Activated B cell treated with CpG ODN at 0.5 μM for 24 hours (primary cell): Measurements from ENCODE around the gene JPH3. TPM values are rescaled to one million over a fixed set of nuclear protein-coding genes. Genes with fewer than 3 reads are reported as not detected.

ENCODE experiments used
- ATAC-seq: fragments of 200-7000 bp; cut with Tn5 transposase; one replicate; pipeline ENCODE4 v1.10.0; 2021; ENCODE audit warnings: low read depth, mild to moderate bottlenecking, moderate library complexity
- CTCF ChIA-PET: fragments of 350-600 bp; sonication (Branson Sonifier 250); formaldehyde crosslinking; loops from one replicate; lab custom pipeline; 2021; ENCODE audit warnings: antibody characterized with exemption; lab: Charles Lee
- POLR2A ChIA-PET: fragments of 350-600 bp; sonication (Branson Sonifier 250); formaldehyde crosslinking; loops from one replicate; lab custom pipeline; 2021; ENCODE audit warnings: antibody characterized with exemption; lab: Charles Lee
- DNase-seq: peaks from one replicate; pipeline ENCODE4 v3.0.0; 2022
- H3K27ac Mint-ChIP-seq: one replicate; pipeline ENCODE4 v1.8.0; 2020; ENCODE audit warnings: mixed read lengths
- H3K27me3 Mint-ChIP-seq: one replicate; pipeline ENCODE4 v1.8.0; 2021; ENCODE audit warnings: mixed read lengths
- H3K36me3 Mint-ChIP-seq: one replicate; pipeline ENCODE4 v1.8.0; 2021; ENCODE audit warnings: low read depth, mixed read lengths
- H3K4me1 Mint-ChIP-seq: one replicate; pipeline ENCODE4 v1.8.0; 2021; ENCODE audit warnings: mixed read lengths
- H3K4me3 Mint-ChIP-seq: one replicate; pipeline ENCODE4 v1.8.0; 2020; ENCODE audit warnings: mild to moderate bottlenecking, mixed read lengths
- H3K9me3 Mint-ChIP-seq: one replicate; pipeline ENCODE4 v1.8.0; 2020; ENCODE audit warnings: mixed read lengths
- intact Hi-C: fragments of 100-400 bp; cut with micrococcal nuclease; formaldehyde crosslinking; loops from one replicate; pipeline ENCODE4 v1.15.1; 2024
- total RNA-seq: library from RNA; stranded (reverse); gene quantifications from 2 replicates; pipeline ENCODE4 v1.2.3, GENCODE V29; 2022
- TF ChIP-seq, protein P1 (sequence below): fragments of 200-600 bp; IDR thresholded peaks from one replicate; pipeline ENCODE4 v1.8.0; 2022; ENCODE audit warnings: antibody characterized with exemption, mild to moderate bottlenecking

Gene JPH3
- total RNA-seq, 1 donor from 2014 or later, result not detected

DNA sequence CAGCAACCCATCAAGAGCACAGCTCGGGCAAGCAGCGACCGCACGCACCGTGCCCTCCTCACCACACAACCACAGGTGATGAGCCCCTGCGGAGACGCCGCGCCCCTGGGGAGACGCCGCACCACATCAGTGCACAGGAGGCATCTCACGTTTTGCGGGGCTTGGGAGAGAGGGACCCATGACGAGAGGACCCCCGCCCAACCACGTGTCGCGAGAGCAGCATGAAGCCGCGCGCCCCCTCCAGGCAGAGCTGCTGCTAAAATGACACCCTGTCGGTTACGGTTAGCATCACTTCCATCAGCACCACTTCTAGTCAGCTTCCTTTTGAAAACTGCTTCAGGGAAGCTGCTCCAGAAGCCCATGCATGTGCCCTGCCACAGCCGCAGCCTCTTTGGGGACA lies 118.1 kb downstream of the JPH3 start:
- H3K4me1 Mint-ChIP-seq, result peaks cover 30% of the 10 kb centered on the region
- H3K27me3 Mint-ChIP-seq, result no peaks in the 10 kb centered on the region
- no peak overlapping the region for H3K4me3 Mint-ChIP-seq
- ATAC-seq (no peak), DNase-seq (no peak)
- POLR2A ChIA-PET, result no interaction called here
- no peak overlapping the region for H3K27ac Mint-ChIP-seq
- peaks cover 68% of the 10 kb centered on the region for H3K36me3 Mint-ChIP-seq
- TF ChIP-seq, protein P1, sequence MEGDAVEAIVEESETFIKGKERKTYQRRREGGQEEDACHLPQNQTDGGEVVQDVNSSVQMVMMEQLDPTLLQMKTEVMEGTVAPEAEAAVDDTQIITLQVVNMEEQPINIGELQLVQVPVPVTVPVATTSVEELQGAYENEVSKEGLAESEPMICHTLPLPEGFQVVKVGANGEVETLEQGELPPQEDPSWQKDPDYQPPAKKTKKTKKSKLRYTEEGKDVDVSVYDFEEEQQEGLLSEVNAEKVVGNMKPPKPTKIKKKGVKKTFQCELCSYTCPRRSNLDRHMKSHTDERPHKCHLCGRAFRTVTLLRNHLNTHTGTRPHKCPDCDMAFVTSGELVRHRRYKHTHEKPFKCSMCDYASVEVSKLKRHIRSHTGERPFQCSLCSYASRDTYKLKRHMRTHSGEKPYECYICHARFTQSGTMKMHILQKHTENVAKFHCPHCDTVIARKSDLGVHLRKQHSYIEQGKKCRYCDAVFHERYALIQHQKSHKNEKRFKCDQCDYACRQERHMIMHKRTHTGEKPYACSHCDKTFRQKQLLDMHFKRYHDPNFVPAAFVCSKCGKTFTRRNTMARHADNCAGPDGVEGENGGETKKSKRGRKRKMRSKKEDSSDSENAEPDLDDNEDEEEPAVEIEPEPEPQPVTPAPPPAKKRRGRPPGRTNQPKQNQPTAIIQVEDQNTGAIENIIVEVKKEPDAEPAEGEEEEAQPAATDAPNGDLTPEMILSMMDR, result no peak
- intact Hi-C loops, result no loop called here
- CTCF ChIA-PET, result no interaction called here
- H3K9me3 Mint-ChIP-seq, result no peaks in the 10 kb centered on the region

DNA sequence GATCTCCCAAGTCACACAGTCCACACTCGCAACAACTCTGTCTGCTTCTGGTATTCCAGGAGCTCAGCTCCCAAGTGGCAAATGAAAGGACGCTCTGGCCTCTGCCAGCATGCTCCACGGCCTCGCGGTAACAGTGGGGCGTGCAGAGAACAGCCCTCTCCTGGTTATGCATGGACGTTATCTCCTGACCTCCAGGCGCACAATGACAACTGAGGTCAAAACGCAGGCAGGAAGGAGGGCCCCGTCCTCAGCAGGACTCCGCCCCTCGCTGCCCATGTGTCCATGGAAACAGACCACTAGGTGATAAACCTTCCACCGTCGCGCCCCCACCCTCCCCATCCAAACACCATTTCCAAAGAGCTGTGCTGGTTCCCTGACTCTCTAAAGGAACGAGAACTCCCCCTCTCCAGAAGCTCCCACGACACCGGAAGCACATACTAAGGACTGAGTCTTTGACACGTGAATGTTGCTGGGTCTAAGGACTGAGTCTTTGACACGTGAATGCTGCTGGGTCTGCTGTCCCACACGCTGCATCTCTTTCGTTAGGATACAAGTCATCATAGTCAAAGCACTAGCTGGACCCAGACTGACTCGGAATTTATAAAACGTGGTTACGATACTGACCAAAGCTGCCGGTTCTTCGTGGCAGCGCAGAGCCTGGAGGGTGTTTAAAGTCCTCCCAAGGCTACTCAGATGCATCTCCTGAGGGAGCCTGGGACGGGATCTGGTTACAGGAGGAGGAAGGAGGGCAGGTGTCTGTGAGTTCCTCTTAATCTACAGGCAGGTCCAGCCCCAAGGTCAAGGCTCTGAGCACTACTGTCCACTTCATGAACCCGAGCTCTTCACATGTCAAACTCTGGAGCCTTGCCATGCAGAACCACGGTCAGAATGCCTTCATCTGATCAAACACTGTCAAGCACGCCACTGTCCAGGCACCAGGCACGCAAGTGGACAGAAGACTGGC lies 119.6 kb downstream of the JPH3 start:
- Mint-ChIP-seq H3K4me1 (peaks cover 35% of the 10 kb centered on the region), H3K36me3 (peaks cover 68% of the 10 kb centered on the region), H3K27ac (no peak overlapping the region), H3K4me3 (no peak overlapping the region), H3K9me3 (no peaks in the 10 kb centered on the region), H3K27me3 (no peaks in the 10 kb centered on the region)
- TF ChIP-seq, protein P1, result no peak
- ChIA-PET CTCF (interaction anchor here (1.5 kb wide), 1 partner anchor 20 kb away, joined by 5 read pairs; no protein-coding TSS in a partner anchor), POLR2A (no interaction called here)
- ATAC-seq, result no peak
- DNase-seq, result no peak
- intact Hi-C loops, result no loop called here

DNA sequence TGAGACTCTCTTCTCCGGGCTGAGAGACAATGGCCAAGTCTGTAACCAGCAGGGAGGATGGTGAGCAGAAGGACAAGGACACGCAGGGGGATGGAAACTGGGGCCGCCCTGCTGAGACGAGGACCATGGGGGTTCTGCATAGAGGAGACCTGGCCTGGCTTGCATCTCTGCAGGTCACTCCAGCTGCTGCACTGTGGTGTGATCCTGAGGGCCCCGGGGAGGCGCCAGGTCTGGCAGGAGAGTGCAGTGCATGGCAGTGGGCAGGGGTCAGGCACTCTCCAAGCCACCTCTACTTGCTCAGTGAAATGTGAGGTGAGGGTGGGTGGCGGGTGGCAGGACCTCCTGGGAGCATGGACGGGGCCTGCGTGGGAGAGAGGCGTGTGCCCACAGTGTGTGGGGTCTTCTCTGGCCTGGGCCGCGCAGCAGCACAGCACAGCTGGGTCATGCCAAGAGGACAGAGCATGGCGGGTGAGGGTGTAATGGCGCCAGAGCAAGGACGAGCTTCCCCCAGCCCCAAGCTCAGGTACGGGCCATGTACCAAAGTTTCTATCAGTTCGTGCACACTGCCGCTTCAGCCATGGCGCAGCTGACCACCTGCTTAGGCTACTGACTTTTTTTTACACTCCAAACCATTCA lies 120.4 kb downstream of the JPH3 start:
- peaks cover 71% of the 10 kb centered on the region for H3K36me3 Mint-ChIP-seq
- DNase-seq, result no peak
- no peaks in the 10 kb centered on the region for H3K9me3 Mint-ChIP-seq
- H3K27me3 Mint-ChIP-seq, result no peaks in the 10 kb centered on the region
- intact Hi-C loops, result no loop called here
- peaks cover 34% of the 10 kb centered on the region for H3K4me1 Mint-ChIP-seq
- ChIA-PET CTCF (interaction anchor here (1.5 kb wide), 1 partner anchor 21 kb away, joined by 5 read pairs; no protein-coding TSS in a partner anchor), POLR2A (interaction anchor here (0.5 to 1.9 kb wide), 2 partner anchors 12 to 21 kb away, joined by 3 to 8 read pairs; no protein-coding TSS in a partner anchor)
- ATAC-seq, result no peak
- TF ChIP-seq, protein P1, result no peak
- H3K27ac Mint-ChIP-seq, result no peak overlapping the region
- H3K4me3 Mint-ChIP-seq, result no peak overlapping the region

DNA sequence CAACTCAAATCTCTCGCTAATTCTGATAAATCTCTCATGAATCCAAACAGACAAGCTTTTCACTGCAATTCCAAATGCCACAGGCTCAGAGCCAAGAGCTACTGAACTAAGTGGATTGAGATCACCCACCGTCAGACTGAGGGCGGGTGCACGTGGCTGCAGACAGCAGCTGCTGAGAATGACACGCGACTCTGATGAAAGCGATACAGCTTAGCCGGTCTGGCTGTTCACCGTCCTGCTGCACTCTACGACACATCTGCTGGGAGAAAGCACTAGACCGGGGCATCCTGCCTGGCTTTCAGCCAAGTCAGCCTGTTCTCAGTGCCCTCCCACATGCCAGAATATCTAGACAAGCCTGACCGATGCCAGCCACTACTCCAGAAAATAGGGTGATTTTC lies 120.9 kb downstream of the JPH3 start:
- Mint-ChIP-seq H3K4me1 (peaks cover 31% of the 10 kb centered on the region), H3K4me3 (no peak overlapping the region), H3K27me3 (no peaks in the 10 kb centered on the region), H3K9me3 (no peaks in the 10 kb centered on the region), H3K27ac (no peak overlapping the region), H3K36me3 (peaks cover 73% of the 10 kb centered on the region)
- intact Hi-C loops, result no loop called here
- TF ChIP-seq, protein P1, result no peak
- POLR2A ChIA-PET, result interaction anchor here (0.5 to 1.9 kb wide), 2 partner anchors 12 to 21 kb away, joined by 3 to 8 read pairs; no protein-coding TSS in a partner anchor
- DNase-seq (no peak), ATAC-seq (peak; percentile 45)
- CTCF ChIA-PET, result interaction anchor here (1.5 kb wide), 1 partner anchor 22 kb away, joined by 5 read pairs; no protein-coding TSS in a partner anchor
